ENCODE results near the gene ACOT7. TPM values are rescaled to one million over a fixed set of nuclear protein-coding genes. Genes with fewer than 3 reads are reported as not detected.

The ACOT7 gene
- total and polyA plus RNA-seq, 2 experiments from 2014 or later = 167 to 169 TPM

GRCh38 chr1:6301526-6301925, 92.0 kb downstream of the ACOT7 start:
- Histone ChIP-seq H3F3A (replicated peaks; ENCODE audit: low read depth) (0 out of 2 replicates have a peak, but pooled peaks cover 2% of the 10 kb centered on the region), H3K4me3 (no peak overlapping the region), H3K27ac (ENCODE audit: low read depth) (no peak overlapping the region), H2AFZ (no peak overlapping the region), H3K4me2 (no peak overlapping the region), H3K9me2 (ENCODE audit: insufficient read depth) (no peaks in the 10 kb centered on the region), H3K79me2 (replicated peaks; ENCODE audit: insufficient read depth) (no peaks in the 10 kb centered on the region), H3K27me3 (ENCODE audit: insufficient read depth) (no peaks in the 10 kb centered on the region), H4K20me1 (replicated peaks; ENCODE audit: insufficient read depth) (no peaks in the 10 kb centered on the region; the same call in 1 of the 2 replicates), H3K4me1 (ENCODE audit: insufficient read depth) (no peaks in the 10 kb centered on the region), H3K36me3 (ENCODE audit: insufficient read depth) (no peaks in the 10 kb centered on the region; the same call in 1 of the 2 replicates)
- H3K36me3 Mint-ChIP-seq (ENCODE audit: low read depth) = peaks cover 22% of the 10 kb centered on the region
- TF ChIP-seq STAT1 (IDR thresholded peaks at IDR 0.05; ENCODE audit: unreplicated experiment) = no peak
- TF ChIP-seq JUNB (IDR thresholded peaks at IDR 0.05; ENCODE audit: unreplicated experiment) = no peak
- TF ChIP-seq ZNF462 (CRISPR knock-in tag; IDR thresholded peaks at IDR 0.05) = no peak
- TF ChIP-seq, protein P1, sequence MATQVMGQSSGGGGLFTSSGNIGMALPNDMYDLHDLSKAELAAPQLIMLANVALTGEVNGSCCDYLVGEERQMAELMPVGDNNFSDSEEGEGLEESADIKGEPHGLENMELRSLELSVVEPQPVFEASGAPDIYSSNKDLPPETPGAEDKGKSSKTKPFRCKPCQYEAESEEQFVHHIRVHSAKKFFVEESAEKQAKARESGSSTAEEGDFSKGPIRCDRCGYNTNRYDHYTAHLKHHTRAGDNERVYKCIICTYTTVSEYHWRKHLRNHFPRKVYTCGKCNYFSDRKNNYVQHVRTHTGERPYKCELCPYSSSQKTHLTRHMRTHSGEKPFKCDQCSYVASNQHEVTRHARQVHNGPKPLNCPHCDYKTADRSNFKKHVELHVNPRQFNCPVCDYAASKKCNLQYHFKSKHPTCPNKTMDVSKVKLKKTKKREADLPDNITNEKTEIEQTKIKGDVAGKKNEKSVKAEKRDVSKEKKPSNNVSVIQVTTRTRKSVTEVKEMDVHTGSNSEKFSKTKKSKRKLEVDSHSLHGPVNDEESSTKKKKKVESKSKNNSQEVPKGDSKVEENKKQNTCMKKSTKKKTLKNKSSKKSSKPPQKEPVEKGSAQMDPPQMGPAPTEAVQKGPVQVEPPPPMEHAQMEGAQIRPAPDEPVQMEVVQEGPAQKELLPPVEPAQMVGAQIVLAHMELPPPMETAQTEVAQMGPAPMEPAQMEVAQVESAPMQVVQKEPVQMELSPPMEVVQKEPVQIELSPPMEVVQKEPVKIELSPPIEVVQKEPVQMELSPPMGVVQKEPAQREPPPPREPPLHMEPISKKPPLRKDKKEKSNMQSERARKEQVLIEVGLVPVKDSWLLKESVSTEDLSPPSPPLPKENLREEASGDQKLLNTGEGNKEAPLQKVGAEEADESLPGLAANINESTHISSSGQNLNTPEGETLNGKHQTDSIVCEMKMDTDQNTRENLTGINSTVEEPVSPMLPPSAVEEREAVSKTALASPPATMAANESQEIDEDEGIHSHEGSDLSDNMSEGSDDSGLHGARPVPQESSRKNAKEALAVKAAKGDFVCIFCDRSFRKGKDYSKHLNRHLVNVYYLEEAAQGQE (IDR thresholded peaks at IDR 0.05; ENCODE audit: unreplicated experiment) = no peak
- TF ChIP-seq CREB1 (CRISPR knock-in tag; IDR thresholded peaks at IDR 0.05; ENCODE audit: low read depth) = no peak
- no peak for TF ChIP-seq NANOG (IDR thresholded peaks at IDR 0.05; ENCODE audit: borderline replicate concordance)
- no peak for TF ChIP-seq ZNF331 (CRISPR knock-in tag; IDR thresholded peaks at IDR 0.05; ENCODE audit: low read depth)
- TF ChIP-seq, protein P2, sequence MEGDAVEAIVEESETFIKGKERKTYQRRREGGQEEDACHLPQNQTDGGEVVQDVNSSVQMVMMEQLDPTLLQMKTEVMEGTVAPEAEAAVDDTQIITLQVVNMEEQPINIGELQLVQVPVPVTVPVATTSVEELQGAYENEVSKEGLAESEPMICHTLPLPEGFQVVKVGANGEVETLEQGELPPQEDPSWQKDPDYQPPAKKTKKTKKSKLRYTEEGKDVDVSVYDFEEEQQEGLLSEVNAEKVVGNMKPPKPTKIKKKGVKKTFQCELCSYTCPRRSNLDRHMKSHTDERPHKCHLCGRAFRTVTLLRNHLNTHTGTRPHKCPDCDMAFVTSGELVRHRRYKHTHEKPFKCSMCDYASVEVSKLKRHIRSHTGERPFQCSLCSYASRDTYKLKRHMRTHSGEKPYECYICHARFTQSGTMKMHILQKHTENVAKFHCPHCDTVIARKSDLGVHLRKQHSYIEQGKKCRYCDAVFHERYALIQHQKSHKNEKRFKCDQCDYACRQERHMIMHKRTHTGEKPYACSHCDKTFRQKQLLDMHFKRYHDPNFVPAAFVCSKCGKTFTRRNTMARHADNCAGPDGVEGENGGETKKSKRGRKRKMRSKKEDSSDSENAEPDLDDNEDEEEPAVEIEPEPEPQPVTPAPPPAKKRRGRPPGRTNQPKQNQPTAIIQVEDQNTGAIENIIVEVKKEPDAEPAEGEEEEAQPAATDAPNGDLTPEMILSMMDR (conservative IDR thresholded peaks at IDR 0.05; ENCODE audit: low read depth in 2 of 2) = no peak
- no peak for TF ChIP-seq ETS1 (IDR thresholded peaks at IDR 0.05)
- no peak for TF ChIP-seq ZNF114 (CRISPR knock-in tag; IDR thresholded peaks at IDR 0.05)
- no peak for TF ChIP-seq POLR2AphosphoS5 (IDR thresholded peaks at IDR 0.05; ENCODE audit: low read depth)
- TF ChIP-seq EZH2 (IDR thresholded peaks at IDR 0.05; ENCODE audit: low read depth, unreplicated experiment) = no peak
- no peak for TF ChIP-seq EZH2phosphoT487 (IDR thresholded peaks at IDR 0.05; ENCODE audit: unreplicated experiment)
- H3K27me3 Mint-ChIP-seq (ENCODE audit: insufficient read depth, low read depth, poor library complexity) = peaks cover 7% of the 10 kb centered on the region
- H3K9me3 Mint-ChIP-seq = peaks cover 4% of the 10 kb centered on the region
- H3K4me1 Mint-ChIP-seq = no peaks in the 10 kb centered on the region
- no peak overlapping the region for H3K27ac Mint-ChIP-seq
- no peak overlapping the region for H3K4me3 Mint-ChIP-seq
- ATAC-seq (no peak), DNase-seq (ENCODE audit: low spot score) (no peak)

Data from GM23338 (cell line).